HTR-8/SVneo (cell line): ENCODE data around the gene PHLDA1.
A peak's percentile ranks its signal among the peaks of the same experiment; 100 is the strongest.

ENCODE experiments used
- DNase-seq: peaks from one replicate; pipeline ENCODE4 v3.0.0; 2011; ENCODE audit warnings: low spot score, mixed read lengths; ENCODE audit not compliant: insufficient read length
- FAIRE-seq: peaks from 2 replicates; lab custom pipeline; 2011; peaks lifted over from hg19 to GRCh38; lab: Jason Lieb, UNC

PHLDA1 gene

DNA sequence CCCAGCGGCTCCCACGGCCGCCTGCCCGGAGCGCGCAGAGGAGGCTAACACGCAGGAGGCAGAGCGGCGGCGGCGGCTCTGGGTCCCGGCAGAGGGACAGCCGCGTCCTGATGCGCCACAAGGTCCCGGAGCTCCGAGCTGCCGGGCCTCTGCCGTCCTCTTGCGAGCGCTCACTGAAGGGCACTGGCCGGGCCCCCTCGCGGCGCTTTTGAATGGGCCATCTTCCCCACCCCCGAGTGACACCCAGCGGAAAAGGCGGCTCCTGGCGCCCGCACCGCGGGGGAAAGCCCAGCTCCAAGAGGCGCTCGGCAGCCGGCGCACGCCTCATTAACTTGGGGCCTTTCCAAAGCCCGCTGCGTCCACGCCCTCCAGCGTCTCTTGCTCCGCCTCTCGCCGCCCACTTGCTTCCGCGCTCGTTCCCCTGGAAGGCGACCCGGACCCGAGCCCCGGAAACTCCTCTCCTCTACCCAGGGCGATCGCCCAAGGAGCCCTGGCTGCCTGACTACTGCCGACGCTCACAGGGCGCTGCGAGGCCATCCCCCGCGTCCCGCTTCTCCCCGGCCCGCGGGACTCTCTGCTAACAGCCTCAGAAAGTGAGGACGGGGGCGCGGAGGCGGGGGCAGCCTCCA, at the start of gene PHLDA1:
Gene PHLDA1 (minus strand): TSS at position 363 of the 629 bp plus-strand sequence.
- DNase-seq (peak; percentile 78), FAIRE-seq (no peak)

DNA sequence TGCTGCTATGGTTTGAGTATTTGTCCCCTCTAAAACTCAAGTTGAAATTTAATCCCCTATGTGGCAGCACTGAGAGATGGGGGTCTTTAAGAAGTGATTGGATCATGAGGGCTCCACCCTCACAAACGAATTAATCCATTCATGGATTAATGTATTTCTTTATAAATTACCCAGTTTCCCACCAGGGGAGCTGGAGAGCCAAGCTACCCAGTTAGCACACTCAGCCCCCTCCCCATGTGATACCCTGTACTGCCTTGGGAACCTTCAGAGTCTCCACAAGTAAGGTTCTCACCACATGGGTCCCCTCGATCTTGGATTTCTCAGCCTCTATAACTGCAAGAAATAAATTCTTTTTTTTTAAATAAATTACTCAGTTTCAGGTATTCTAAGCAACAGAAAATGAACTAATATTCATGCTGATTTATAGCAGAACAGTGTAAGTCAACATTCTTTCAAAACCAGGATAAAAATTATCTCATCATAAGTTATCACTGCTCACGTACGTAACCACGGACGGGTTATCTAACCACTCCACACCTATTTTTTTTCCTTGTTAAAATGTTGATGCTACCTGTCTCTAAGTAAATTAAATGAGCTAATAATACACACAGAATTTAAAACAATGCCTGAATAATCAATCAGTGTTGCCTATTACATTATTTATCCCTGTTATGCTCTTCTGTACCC, 49.3 kb upstream of the PHLDA1 start:
- no peak for FAIRE-seq
- no peak for DNase-seq

DNA sequence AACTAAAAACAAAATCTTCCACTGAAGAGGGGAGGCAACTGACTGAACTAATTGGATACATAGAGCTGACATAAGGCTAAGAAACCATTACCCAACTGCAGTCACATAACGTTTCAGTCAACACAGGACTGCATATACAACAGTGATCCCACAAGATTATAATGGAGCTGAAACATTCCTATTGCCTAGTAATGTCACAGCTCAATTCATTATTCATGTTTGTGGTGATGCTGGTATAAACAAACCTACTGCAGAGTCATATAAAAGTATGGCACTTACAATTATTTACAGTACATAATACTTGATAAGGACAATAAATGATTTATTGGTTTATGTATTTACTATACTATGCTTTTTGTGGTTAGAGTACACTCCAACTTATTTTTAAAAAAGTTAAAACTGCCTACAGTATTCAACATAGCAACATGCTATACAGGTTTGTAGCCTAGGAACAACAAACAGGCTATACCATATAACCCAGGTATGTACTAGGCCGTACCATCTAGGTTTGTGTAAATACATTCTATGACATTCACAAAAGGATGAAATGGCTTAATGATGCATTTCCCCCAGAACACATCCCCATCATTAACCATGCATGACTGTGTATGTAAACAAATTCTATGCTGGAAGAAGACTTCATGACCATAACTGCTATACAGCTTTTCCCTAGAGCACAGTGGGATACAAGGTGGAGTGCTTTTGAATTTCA, 48.6 kb upstream of the PHLDA1 start:
- no peak for DNase-seq
- no peak for FAIRE-seq

DNA sequence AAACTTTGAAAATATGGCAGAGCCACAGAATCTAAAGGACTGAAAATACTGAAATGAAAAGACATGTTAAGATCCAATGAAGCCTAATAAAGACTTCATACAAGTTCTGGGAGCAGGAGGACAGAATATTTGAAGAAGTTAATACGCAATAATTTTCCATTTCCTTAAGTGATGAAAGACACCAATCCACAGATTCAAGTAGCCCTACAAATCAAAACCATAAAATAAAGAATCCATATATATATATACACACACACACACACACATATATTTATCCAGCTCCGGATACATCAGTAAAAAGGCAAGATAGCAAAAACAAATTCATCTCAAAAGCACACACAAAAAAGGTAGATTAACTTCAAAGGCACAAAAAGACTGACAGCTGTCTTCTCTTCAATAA, 47.2 kb upstream of the PHLDA1 start:
- FAIRE-seq (no peak), DNase-seq (no peak)

DNA sequence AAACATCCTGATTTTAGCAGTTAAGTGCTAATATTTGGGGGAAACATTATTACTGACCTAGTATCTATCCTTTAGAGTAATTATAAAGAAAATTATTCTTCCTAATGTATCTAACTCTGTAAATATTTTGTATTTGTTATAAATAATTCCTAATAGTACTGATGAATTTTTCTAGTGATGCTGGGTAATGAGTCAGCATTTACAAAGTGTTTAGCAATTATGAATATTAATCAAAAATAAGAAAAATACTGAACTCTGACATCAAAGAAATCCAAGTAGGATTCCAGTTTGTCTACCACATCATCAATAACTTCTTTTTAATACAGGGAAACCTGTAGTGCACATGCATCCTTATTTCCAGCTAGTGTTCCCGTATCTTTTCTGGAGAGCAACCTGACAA, 43.9 kb upstream of the PHLDA1 start:
- no peak for FAIRE-seq

DNA sequence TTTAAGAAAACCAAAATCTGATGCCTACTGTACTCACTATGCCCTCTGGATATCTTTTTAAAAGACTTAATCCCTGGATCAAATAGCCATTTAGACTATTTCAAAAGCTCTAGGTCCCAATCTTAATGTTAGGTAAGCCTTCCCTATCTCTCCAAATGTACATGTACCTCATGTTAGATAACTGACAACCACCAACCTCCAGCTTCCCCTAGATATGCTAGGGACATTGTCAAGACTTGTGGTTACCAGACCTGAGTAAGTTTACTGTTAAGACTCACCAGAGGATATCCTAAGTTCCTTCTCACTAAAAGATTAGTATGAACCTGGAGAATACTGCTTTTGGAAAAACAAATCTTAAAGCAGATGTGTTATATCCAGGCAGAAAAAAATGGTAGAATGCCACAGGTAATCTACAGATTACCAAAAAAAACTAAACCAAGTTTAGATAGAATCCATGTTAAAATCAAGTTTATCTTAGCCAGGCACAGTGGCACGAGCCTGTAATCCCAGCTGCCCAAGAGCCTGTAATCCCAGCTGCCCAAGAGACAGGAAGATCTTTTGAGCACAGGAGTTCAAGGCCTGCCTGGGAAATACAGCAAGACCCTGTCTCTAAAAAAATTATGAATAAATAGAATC, 43.2 kb upstream of the PHLDA1 start:
- FAIRE-seq (no peak), DNase-seq (no peak)

More for the DNA sequence above, 43.9 kb upstream of the PHLDA1 start:
- no peak for DNase-seq

DNA sequence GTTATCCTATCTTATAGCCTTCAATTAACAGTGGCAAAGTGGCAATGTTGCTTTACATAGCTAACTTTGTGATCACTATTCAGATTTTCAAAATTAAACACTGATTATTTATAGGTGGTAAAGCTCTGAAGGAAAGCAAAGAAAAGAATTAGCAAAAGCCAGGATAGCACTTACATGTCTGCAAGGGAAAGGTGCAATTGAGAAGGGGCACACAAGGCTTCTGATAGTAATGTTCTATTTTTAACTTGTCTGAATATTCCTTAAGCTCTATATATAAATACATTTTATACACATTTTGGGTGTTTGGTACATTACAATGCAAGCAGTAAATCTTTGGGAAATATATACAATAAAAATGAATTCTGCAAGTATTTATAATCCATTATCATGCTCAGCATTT, 42.0 kb upstream of the PHLDA1 start:
- FAIRE-seq, result no peak
- no peak for DNase-seq

DNA sequence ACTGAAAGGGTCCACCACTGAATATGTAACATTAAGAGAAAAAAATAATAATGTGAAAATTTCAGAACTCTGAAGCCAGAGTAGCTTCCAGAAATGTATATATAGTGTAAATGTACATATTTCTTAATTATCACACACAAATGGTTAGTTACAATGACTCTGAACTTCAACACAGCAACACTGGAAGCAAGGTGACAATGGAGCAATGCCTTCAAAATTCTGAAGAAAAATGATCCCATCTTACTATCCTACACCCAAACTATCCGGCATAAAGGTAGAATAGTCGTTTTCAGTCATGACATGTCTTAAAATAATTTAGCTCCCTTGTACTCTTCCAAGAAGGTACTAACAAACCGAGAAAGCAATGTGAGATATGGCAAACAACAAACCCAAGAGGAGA, 41.0 kb upstream of the PHLDA1 start:
- FAIRE-seq (no peak), DNase-seq (no peak)

DNA sequence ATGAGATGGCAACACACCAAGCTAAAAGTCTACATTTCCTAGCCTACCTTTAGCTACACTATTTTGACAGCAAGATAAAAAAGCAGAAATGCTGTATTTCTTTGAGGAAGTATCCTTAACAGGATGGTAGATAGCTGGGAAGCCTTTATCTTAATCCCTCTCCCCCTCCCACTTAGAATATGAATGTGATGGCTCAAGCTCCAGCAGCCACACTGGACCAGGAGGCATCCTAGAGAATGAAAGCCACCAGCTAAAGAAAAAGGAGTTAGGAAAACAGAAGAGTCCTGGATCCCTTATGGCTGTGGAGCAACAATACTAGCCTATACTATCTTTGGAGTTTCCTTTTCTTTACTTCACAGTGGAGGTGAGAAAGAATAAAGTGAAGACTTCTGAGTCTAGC, 37.8 kb upstream of the PHLDA1 start:
- DNase-seq (no peak), FAIRE-seq (no peak)

DNA sequence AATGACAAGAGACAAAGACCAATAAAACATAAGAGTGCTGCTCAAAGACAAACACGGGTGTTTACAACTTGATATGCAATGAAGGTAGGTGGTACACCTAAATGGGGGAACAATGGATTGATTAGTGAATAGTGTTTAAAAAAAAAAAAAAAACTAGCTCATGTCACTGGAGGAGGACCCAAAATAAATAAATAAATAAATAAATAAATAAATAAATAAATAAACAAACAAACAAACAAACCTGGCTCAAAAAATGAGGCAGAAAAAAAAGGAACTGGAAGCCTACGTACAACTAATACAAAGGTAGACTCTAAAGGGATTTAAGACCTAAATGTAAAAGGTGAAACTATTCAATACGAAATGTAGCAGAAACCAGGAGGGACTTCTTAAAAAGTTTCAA, 34.3 kb upstream of the PHLDA1 start:
- DNase-seq (no peak), FAIRE-seq (no peak)

DNA sequence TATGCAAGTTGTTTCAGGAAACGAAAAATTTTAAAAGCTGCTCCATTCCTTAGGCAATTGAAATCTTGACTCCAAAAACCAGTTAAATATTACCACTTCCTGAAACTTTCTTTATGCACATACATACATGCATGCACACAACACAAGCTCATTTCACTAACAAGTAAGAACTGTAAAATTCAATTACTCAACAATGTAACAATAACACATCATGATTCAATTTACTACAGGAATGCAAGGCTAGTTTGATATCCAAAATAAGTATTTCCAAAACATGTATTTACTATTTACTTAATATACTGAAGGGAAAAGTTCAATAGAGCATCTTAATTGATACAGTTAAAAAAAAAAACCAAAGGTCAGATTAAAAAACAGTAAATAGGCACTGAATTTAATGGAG, 33.3 kb upstream of the PHLDA1 start:
- FAIRE-seq, result no peak
- no peak for DNase-seq

DNA sequence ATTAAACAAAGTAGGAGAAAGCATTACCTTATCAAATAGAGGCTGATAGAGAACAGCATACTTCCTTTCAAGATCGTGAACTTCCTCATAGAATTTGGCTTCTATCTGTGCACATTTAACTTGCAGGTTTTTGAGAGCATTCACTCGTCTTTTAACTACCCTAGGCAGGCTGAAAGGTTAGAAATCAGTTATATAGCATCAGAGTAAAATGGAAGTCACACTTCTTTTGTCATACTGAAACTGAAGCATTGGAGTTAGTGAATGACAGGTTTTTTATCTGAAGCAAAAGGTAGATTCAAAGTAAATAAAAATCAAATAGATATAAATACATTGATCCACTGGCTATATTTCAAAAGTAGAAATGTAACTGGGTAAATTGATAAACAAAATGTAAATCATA, 28.5 kb upstream of the PHLDA1 start:
- DNase-seq, result no peak
- no peak for FAIRE-seq

DNA sequence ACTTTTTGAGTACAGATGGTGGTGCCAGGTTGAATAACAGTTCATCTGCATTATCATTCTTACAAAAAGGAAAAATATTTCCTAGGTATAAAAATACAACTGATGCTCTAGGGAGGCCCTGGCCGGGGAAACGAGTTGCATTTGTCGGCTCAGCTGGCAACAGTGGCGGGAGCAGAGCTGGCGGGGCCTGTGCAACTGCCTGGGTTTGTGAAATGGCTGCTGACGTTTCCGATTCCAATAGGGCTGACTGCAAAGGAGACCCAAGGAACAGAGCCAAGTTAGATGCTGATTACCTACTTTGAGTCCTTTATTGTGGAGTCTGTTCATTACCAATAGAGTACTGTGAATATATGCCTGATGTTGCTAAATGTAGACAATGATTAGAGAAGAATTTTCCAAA, 25.8 kb upstream of the PHLDA1 start:
- no peak for DNase-seq
- FAIRE-seq, result no peak

DNA sequence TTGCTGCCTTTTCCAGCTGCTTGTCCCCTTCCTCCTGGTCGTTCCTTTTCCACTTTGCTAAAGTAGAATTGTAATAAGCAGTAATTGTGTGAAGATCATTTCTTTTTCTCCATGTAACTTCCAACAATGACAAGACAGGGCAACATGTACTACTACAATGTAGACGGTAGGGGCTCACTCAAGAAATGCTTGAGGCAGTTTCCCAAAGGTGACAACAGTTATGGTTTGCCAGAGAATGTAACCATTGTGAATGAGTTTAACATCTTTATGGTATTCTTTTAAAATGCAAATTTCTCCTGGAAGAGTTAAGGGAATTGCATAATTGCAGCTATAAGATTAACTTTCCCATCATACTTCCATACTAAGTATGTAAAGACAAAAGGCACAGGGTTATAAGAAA, 23.8 kb upstream of the PHLDA1 start:
- FAIRE-seq, result no peak
- no peak for DNase-seq

DNA sequence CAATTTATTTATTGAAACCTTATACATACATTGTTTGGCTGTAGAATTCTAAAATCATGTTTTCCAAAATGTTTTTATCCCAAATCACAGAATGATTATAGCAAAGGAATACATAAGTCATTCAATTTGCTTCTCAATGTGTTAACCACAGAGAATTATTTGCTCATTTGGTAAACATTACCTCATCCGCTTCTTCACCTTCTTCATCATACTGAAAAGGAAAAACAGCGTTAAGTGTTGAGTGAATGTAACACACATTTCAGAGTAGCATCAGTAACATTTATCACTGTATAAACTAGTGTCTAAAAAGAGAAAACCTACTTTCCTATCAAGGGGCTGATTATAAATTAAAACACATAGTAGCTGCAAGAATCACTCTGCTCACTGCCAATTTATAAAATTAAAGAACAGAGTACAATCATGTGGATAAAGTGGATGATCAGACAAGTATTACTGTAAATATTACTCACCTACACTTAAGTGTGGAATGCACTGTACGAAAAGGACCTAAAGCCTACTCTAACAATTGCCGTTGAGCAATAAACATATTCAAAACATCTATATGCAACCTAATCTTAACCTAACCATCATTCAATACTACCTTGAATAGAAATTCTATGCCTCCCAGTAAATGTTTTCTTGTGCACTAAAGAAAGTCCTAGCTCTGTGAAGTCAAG, 18.1 kb upstream of the PHLDA1 start:
- DNase-seq (no peak), FAIRE-seq (no peak)

DNA sequence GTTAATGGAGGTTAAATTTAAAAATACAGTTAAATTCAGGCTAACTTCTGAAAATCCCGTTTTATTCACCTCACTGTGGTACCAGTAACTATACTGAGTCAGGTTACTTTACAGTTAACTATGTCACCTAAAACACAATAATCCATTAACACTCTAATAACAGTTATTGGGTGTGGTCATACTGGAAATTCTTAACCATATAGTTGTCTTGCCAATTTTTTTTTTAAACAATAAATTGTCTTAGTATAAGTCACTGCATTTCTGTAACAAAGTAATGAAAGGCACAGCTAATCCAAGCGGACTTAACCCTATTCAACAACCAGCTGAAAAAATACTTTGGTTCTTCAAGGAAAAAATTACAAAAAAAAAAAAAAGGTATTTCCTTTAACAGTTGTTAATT, 16.2 kb upstream of the PHLDA1 start:
- DNase-seq (no peak), FAIRE-seq (no peak)

DNA sequence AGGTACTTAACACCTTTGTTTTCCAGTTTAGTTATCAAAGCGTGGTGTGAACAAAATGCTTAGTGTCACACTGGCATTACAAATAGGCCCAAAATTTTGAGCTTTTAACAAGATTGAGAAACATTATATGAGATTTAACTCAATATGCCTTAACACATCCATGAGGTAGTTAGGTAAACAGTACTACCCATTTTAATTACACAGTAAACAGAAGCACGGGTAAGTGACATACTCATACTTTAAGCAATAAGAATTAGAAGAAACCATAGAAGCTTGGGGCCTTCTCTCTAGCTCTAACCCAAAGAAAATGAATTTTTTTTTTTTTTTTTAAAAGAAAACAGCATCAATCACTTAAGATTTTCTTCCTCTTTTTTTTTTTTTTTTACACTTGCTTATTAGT, 15.5 kb upstream of the PHLDA1 start:
- no peak for FAIRE-seq

DNA sequence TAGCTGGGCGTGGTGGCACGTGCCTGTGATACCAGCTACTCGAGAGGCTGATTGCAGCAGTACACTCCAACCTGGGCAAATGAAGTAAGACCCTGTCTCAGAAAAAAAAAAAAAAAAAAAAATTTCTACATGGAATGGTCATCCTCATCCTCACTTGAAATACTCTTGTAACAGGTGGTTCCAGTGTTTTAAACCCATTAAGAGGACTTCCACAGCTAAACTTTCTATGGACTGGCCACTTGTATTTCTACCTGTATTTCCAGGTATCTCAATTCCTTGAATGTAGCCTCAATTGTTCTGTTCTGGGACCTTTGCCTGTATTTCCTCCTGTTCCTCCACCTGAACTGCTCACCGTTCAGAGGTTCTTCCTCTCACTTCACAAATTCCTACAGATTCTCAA, 11.8 kb upstream of the PHLDA1 start:
- FAIRE-seq (no peak), DNase-seq (no peak)

More for the DNA sequence above, 15.5 kb upstream of the PHLDA1 start:
- no peak for DNase-seq

DNA sequence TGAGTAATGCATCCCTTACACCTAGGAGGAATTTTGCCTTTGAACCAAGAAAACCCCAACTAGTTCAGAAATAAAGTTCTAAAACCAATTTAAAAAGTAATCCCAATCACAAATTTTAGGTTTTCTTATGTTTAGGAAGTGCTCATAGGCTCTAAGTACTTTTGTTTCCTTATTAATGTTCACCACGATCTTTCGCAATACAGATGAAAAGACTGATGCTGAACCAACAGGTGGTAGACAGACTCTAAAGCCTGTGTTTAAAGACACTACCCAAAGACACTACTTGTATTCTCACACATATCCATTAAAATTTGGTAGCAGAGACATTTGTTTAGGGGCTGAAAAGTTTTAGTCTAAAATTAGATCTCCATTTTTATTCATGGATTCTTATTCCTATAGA, 10.6 kb upstream of the PHLDA1 start:
- FAIRE-seq (no peak), DNase-seq (no peak)

DNA sequence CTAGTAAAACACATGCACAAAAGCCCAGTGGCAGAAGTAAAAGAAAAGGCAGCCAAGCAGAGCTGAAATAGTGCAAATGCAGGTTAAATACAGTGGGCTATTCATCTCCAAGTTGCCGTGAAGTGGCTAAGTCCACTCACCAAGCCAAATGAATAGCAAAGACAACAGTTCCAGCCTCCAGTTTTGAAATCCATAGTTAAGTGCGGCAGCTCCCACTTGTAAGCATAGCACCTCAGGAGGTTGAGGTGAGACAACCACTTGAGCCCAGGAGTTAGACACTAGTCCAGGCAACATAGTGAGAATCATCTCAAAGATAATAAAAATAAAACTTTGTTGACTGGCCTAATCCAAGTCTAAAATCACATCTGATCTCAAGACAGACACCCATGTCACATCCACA, 9.8 kb upstream of the PHLDA1 start:
- no peak for DNase-seq
- FAIRE-seq, result no peak

DNA sequence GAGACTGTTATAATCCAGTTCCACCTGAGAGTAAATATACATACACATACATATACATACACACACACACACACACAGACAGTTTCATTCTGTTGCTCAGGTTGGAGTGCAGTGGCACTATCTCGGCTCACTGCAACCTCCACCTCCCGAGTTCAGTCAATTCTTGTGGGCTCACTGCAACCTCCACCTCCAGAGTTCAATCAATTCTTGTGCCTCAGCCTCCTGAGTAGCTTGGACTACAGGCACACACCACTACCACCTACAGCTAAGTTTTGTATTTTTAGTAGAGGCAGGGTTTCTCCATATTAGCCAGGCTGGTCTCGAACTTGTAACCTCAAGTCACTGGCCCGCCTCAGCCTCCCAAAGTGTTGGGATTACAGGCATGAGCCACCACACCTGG, 8.9 kb upstream of the PHLDA1 start:
- FAIRE-seq, result no peak
- no peak for DNase-seq
